Measurements from ENCODE around the gene ETHE1.
"Not testable (repeated sequence)": the region's sequence is repeated elsewhere in the genome, so short reads cannot be mapped to it uniquely, and the experiment has no call there.

ETHE1 gene

GRCh38 chr19:43522929-43523328 lies 4.1 kb downstream of the ETHE1 start:
- no peak for DNase-seq

DNA sequence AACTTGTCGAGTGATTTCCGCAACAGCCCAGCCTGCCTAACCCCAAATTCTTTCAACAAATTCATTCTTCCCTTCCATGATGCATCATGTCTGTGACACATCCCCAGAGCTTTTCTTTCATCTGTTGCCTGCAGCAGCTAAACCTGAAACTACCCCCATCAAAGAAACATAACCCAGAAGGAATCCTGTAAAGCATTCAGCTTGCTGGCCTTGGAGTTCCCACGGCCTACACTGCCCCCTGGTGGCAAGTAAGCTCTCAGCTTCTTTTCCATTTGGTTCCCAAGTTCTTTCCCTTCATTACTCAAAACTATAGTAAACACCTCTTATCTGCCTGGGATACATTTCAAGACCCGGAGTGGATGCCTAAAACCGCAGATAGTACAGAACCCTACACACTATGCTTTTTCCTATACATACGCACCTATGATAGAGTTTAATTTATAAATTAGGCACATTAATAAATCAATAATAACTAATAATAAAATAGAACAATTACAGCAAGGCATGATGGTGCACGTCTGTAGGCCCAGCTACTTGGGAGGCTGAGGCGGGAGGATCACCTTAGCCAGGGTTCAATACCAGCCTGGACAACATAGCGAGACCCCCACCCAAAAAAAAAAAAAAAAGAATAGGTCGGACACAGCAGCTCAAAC lies 7.4 kb downstream of the ETHE1 start:
- peak; percentile 92 for DNase-seq

- no peak for DNase-seq
These were observed 8.9 kb downstream of the ETHE1 start for GRCh38 chr19:43518051-43518450.

DNA sequence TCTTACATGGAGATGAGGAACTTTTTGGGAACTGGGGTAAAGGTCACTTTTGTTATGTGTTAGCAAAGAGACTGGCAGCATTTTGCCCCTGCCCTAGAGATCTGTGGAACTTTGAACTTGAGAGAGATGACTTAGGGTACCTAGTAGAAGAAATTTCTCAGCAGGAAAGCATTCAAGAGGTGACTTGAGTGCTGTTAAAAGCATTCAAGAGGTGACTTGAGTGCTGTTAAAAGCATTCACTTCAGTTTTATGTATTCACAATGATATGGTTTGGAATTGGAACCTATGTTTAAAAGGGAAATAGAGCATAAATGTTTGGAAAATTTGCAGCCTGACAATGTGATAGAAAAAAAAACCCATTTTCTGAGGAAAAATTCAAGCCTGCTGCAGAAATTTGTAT lies 14.6 kb downstream of the ETHE1 start:
- not testable (repeated sequence) for DNase-seq

DNA sequence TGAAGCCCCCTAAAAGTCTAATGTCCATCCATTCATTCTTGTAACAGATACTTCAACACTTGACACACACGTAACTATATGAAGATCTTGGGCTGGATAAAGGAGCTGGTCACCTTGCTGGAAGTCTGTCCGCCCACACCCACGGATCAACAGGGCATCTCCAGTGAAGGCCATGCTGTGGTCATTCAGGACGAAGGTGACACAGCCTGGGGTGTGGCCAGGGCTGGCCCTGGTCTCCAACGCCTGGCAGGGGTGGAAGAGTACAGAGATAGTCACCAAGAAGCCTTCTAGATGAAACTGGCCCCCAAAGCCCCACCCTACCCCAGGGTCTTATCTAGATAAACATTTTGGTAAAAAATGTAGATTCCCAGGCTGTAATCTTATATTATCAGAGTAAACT lies 15.7 kb downstream of the ETHE1 start:
- DNase-seq: no peak

- DNase-seq: no peak
These were observed 16.3 kb downstream of the ETHE1 start for GRCh38 chr19:43510713-43511112.

- no peak for DNase-seq
These were observed 19.1 kb downstream of the ETHE1 start for GRCh38 chr19:43507880-43508279.

DNA sequence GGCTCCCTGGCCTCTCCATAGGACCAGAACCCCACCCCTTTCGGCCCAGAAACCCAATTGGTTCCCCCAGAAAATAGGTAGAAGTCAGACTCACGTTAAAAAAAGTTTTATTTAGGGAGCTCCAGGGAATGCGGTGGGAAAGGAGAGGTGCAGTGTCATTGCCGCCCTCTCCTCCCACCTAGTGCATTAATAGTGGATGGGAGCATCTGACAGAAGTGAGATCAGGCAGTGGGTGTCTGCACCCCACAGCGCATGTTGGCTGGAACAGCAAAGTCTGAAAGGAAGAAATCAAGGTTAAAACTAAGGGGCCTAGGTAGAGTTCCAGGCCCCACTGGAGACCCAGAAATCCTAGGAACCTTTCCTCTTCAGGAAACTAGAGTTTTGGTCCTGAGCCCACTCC lies 20.4 kb downstream of the ETHE1 start:
- no peak for DNase-seq

GRCh38 chr19:43505941-43506340 lies 21.1 kb downstream of the ETHE1 start:
- DNase-seq: no peak

- DNase-seq: no peak
These were observed 21.9 kb downstream of the ETHE1 start for GRCh38 chr19:43505186-43505456.

DNA sequence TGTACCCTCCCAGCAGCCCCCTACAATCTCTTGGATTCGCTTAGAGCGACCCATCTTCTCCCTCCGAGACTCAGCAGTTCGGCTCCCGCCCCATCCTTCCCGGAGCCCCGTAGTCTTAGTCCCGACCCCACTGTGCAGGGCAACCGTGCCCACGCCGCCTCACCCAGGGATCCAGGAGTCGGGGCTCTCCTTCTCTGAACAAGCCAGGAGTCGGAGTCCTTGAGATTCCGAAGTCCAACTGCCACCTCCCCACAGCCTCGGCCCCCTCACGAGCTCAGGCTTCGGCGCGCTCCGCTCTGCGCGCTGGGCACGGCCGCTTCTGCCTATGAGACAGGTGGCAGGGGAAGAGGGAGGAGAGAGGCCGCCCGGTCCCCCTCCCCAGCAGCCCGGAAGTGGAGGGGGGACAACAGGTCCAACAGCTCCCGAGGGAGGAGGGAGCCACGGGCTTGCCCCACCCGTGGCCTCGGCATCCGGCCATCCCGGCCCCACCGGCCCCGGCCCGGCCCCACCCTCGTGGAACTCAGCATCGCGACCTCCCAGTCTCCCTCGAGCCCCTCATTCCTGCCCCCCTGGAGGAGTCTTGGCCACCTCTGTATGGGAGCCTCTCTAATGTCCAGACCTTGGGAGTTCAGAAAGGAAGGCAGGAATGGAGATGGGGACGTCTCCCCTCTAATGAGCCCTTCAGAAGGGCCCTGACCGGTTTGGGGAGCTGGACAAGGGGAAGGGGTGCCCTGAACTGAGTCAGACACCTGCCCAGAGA lies 22.4 kb downstream of the ETHE1 start, which contains the start of gene PHLDB3:
Gene PHLDB3 (minus strand): TSS at position 321 of the 760 bp plus-strand sequence. CDS start 628 bp downstream, outside the sequence.
- DNase-seq: peak; percentile 66

GRCh38 chr19:43503501-43504425 lies 23.2 kb downstream of the ETHE1 start:
- DNase-seq: peak; percentile 100

DNA sequence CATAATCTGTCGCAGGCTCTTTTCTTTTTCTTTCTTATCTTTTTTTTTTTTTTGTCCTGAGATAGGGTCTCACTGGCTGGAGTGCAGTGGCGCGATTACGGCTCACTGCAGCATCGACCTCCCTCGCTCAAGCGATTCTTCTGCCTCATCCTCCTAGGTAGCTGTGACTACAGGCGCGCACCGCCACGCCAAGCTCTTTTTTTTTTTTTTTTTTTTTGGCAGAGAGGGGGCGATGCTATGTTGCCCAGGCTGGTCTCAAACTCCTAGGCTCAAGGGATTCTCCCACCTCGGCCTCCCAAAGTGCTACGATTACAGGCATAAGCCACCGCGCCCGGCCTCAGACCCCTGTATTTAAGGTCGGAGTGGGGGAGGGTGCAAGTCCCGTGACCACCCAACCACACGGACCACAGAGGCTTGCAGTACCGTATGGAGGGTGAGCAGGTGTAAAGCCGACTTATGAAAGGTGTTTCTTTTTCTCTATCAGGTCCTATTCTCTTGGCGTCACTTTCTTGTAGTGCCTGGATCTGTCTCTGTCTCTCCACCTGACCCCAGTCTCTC lies 24.5 kb downstream of the ETHE1 start:
- DNase-seq: no peak

DNA sequence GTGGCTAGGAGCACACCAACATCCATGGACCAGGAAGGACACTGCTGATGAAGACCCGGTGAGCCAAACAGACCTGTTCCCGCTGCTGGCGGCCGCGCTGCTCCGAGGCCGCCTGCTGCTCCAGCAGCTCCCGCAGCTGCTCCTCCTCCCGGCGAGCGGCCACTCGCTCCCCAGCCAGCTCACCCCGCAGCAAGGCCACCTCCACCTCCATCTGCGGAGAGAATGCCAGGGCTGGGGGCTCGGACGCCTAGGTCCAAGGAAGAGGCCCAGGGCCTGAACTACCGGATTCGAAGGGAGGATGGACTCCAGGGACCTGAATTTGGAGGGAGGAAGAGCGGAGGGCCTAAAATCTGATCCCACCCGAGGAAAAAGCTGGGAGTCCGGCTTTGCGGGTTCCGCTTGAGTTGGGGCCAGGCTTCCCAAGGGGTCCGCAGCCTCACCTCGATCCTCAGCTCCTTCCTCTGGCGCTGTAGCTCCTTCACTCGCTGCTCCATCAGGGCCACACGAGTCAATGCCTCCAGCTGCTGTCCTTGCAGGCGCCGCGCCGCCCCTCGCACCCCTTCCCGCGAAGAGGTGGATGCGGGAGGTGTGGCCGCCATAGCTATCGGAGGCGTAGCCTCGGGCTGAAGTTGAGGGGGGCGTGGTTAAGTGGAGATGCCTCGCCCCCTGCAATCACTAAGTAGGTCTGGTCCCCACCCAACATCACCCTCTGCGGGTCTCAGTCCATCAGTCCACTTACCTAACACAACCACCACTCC lies 25.2 kb downstream of the ETHE1 start:
- no peak for DNase-seq

- no peak for DNase-seq
These were observed 28.0 kb downstream of the ETHE1 start for GRCh38 chr19:43499042-43499441.

GRCh38 chr19:43498233-43498842 lies 28.7 kb downstream of the ETHE1 start:
- DNase-seq: no peak

- no peak for DNase-seq
These were observed 30.0 kb downstream of the ETHE1 start for GRCh38 chr19:43496960-43497359.

- DNase-seq: no peak
These were observed 31.9 kb downstream of the ETHE1 start for GRCh38 chr19:43495082-43495481.

- no peak for DNase-seq
These were observed 36.2 kb downstream of the ETHE1 start for GRCh38 chr19:43490759-43491158.

DNA sequence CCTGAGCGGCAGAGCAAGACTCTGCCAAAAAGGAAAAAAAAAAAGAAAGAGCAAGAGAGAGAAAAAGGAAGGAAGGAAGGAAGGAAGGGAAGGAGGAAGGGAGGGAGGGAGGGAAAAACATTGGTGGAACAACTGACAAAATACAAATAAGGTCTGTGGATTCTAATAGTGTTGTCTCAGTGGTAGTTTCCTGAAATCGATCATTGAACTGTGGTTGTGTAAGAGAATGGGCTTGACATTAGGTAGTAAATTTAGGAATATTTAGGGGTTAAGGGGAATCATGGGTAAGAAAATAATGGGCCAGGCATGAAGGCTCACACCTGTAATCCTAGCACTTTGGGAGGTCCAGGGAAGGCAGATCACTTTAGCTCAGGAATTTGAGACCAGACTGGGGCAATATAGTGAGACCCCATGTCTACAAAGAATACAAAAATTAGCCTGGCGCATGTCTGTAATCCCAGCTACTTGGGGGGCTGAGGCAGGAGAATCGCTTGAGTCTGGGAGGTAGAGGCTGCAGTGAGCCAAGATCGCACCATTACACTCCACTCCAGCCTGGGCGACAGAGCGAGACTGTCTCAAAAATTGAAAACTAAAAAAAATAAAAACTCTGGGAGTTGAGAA lies 36.9 kb downstream of the ETHE1 start:
- no peak for DNase-seq

DNA sequence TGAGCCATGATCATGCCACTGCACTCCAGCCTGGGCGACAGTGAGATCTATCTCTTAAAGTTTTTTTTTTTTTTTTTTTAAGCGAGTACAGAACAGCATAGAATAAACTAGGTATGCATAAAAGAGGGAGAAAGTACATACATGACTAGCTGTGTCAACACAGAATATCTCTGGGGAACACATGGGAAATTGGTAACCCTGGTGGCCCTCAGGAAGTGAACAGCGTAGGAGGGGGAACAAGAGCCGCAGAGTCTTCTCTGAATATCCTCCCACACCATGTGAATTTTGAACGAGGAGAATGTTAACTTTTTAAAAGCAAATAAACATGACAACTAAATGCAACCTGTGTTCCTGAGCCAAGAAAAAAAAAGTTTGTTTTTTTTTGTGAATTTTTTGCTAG lies 37.7 kb downstream of the ETHE1 start:
- DNase-seq: no peak

DNA sequence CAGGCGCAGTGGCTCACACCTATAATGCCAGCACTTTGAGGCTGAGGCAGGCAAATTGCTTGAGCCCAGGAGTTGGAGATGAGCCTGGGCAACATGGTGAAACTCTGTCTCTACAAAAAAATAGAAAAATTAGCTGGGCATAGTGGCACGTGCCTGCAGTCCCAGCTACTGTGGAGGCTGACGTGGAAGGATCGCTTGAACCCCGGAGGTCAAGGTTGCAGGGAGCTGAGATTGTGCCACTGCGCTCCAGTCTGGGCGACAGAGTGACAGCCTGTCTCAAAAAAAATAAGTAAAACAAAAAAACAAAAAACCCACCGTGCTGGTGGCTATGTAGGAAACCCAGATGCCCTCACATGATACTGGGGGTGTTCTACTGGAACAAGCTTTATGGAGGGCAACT lies 38.8 kb downstream of the ETHE1 start:
- DNase-seq: no peak

Measured in CD4-positive, alpha-beta T cell treated with Interleukin-17A for 4 hours (primary cell).